Erythroblast (primary cell): Measurements from ENCODE around the gene ERBB4.

ENCODE experiments used
- GATA1 ChIP-seq: IDR thresholded peaks from 2 replicates; pipeline ENCODE4 v1.6.1; 2011; ENCODE audit warnings: low read depth, mild to moderate bottlenecking, control low read depth, low read length, moderate library complexity
- POLR2A ChIP-seq: IDR thresholded peaks from 2 replicates; pipeline ENCODE4 v1.6.1; 2011; ENCODE audit warnings: mild to moderate bottlenecking, low read length

GRCh38 chr2:211479536-211480150 lies 1059.0 kb downstream of the ERBB4 start:
- TF ChIP-seq POLR2A (no peak), GATA1 (no peak)
